Thoracic aorta endothelial cell (primary cell): ENCODE data around the gene FOXD4L1. TPM values are rescaled to one million over a fixed set of nuclear protein-coding genes. Genes with fewer than 3 reads are reported as not detected.

Experiments
- total RNA-seq: library from RNA; depleted of rRNA; stranded (reverse); fragments of >200 nt; gene quantifications from 2 replicates; pipeline ENCODE4 v1.2.3, GENCODE V29; 2012

The FOXD4L1 gene
- 0.13 TPM in 1 of 2 replicates, not detected in the other for total RNA-seq

GRCh38 chr2:113498365-113498764, at the start of gene FOXD4L1:
FOXD4L1 (plus strand) TSS chr2:113498665; CDS start chr2:113499257, 592 bp downstream.

Other genes with a start within 250 kb of the FOXD4L1 start
- 0.13 and 0.43 TPM in 2 replicates for gene PAX8, start 219.7 kb upstream of the FOXD4L1 start, total RNA-seq
- 33.2 and 37.1 TPM in 2 replicates for gene ZNG1B, start 61.0 kb upstream of the FOXD4L1 start, total RNA-seq
- 8.0 and 8.8 TPM in 2 replicates for gene RABL2A, start 128.6 kb downstream of the FOXD4L1 start, total RNA-seq